ENCODE results near the gene ENOPH1.
"Not testable (repeated sequence)": the region's sequence is repeated elsewhere in the genome, so short reads cannot be mapped to it uniquely, and the experiment has no call there.

ENOPH1 gene

GRCh38 chr4:82415061-82415460 lies 15.3 kb upstream of the ENOPH1 start:
- not testable (repeated sequence) for H3K9me3 ChIP-seq (ENCODE audit: control insufficient read depth, insufficient read depth, low read length); H3K4me1 ChIP-seq (ENCODE audit: insufficient read depth, low read length); H3K9ac ChIP-seq (ENCODE audit: low read depth, low read length); H3K36me3 ChIP-seq (ENCODE audit: insufficient read depth, low read length)

DNA sequence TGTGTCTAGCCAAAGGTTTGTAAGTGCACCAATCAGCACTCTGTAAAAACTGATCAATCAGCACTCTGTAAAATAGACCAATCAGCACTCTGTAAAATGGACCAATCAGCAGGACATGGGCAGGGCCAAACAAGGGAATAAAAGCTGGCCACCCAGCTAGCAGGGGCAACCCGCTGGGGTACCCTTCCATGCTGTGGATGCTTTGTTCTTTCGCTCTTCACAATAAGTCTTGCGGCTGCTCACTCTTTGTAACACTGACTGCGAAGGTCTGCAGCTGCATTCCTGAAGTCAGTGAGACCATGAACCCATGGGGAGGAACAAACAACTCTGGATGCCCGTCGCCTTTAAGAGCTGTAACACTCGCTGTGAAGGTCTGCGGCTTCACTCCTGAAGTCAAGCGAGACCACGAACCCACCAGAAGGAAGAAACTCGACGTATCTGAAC lies 14.4 kb upstream of the ENOPH1 start:
- no peaks in the 10 kb centered on the region for H3K4me1 ChIP-seq (ENCODE audit: insufficient read depth, low read length)
- no peaks in the 10 kb centered on the region for H3K36me3 ChIP-seq (ENCODE audit: insufficient read depth, low read length)

GRCh38 chr4:82419451-82419850 lies 10.9 kb upstream of the ENOPH1 start:
- H3K9me3 ChIP-seq (ENCODE audit: control insufficient read depth, insufficient read depth, low read length): no peaks in the 10 kb centered on the region
- H3K36me3 ChIP-seq (ENCODE audit: insufficient read depth, low read length): no peaks in the 10 kb centered on the region
- no peaks in the 10 kb centered on the region for H3K4me1 ChIP-seq (ENCODE audit: insufficient read depth, low read length)
- H3K9ac ChIP-seq (ENCODE audit: low read depth, low read length): no peak overlapping the region

More for the DNA sequence above, 14.4 kb upstream of the ENOPH1 start:
- Histone ChIP-seq H3K9ac (ENCODE audit: low read depth, low read length) (no peak overlapping the region), H3K9me3 (ENCODE audit: control insufficient read depth, insufficient read depth, low read length) (no peaks in the 10 kb centered on the region)

DNA sequence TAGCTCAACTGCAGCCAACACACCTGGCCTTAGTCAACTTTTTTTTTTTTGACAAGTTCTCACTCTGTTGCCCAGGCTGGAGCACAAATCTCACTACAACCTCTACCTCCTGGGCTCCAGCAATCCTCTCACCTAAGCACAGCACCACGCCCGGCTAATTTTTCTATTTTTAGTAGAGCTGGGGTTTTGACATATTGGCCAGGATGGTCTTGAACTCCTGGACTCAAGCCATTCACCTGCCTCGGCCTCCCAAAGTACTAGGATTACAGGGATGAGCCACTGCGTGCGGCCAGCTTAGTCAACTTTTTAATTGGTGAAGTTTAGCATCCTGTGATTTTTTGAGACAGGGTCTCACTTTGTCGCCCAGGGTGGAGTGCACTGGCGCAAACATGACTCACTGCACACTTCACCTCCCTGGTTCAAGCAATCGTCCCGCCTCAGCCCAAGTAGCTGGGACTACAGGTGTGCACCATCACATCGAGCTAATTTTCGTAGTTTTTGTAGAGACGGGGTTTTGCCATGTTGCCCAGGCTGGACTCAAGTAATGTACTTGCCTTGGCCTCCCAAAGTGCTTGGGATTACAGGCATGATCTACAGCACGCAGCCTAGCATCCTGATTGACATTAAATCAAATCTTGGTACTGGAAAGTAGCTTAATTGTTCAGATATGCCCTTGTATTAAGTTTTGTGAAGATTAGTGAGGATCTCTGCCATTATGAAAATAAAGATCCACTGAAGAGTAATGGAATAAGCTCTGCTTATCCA lies 8.4 kb upstream of the ENOPH1 start:
- H3K9ac ChIP-seq (ENCODE audit: low read depth, low read length): no peak overlapping the region

DNA sequence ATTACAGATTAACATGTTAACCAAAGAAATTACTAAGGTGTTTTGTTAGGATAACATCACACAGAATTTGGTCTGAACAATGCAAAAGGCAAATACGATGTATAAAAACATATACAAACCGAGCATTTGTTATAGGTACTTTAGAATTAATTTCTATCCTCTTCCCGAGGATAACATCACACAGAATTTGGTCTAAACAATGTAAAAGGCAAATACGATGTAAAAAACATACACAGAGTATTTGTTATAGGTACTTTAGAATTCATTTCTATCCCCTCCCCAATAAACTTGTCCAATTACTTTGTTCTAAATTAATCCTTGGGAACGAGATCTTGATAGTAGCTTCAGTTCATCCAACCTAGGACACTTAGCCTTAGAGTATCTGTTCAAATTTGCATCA lies 7.8 kb upstream of the ENOPH1 start:
- peaks cover 15% of the 10 kb centered on the region for H3K36me3 ChIP-seq (ENCODE audit: insufficient read depth, low read length)
- peaks cover 9% of the 10 kb centered on the region; the same call in 1 of the 2 replicates for H3K4me1 ChIP-seq (ENCODE audit: insufficient read depth, low read length)
- H3K9ac ChIP-seq (ENCODE audit: low read depth, low read length): no peak overlapping the region

More for the DNA sequence above, 8.4 kb upstream of the ENOPH1 start:
- Histone ChIP-seq H3K4me1 (ENCODE audit: insufficient read depth, low read length) (peaks cover 7% of the 10 kb centered on the region; the same call in 1 of the 2 replicates), H3K9me3 (ENCODE audit: control insufficient read depth, insufficient read depth, low read length) (no peaks in the 10 kb centered on the region), H3K36me3 (ENCODE audit: insufficient read depth, low read length) (peaks cover 11% of the 10 kb centered on the region)

DNA sequence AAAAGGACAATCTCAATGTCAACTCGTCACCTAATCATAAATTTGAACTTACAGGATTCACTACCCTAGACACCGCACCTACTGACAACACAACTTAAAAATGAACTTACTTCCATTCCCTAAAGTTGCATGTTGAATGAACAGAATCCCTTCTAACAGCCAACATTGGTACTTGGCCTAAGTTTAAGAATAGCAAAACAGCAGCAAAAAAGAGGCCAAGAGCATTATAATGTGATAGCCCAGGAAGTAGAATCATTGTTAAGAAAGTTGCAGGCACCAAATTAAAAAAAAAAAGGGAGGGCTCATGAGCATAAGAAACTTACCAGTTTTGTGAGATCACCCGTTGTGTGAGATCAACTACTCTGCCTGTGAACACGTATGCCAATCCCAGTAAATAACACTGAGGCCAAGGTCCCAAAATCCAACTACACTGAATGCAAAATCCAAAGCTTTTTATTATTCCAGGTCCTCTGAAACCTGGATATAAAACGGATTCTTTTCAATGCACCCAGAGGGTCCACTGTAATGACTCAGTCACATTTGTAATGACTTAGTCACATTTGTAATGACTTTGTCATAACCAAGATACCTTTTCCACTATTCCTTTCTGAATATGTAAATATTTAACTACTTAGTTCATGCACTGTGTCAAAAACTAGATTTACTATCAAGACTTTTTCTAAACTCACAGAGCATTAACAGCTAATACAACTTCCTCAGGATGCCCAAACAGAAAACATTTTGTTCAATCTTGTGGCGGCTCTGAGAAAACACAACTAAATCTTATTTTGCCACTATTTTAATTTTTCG lies 6.9 kb upstream of the ENOPH1 start:
- peaks cover 22% of the 10 kb centered on the region for H3K36me3 ChIP-seq (ENCODE audit: insufficient read depth, low read length)
- peaks cover 9% of the 10 kb centered on the region; the same call in 1 of the 2 replicates for H3K4me1 ChIP-seq (ENCODE audit: insufficient read depth, low read length)
- no peak overlapping the region for H3K9ac ChIP-seq (ENCODE audit: low read depth, low read length)
- H3K9me3 ChIP-seq (ENCODE audit: control insufficient read depth, insufficient read depth, low read length): no peaks in the 10 kb centered on the region

More for the DNA sequence above, 7.8 kb upstream of the ENOPH1 start:
- H3K9me3 ChIP-seq (ENCODE audit: control insufficient read depth, insufficient read depth, low read length): no peaks in the 10 kb centered on the region

DNA sequence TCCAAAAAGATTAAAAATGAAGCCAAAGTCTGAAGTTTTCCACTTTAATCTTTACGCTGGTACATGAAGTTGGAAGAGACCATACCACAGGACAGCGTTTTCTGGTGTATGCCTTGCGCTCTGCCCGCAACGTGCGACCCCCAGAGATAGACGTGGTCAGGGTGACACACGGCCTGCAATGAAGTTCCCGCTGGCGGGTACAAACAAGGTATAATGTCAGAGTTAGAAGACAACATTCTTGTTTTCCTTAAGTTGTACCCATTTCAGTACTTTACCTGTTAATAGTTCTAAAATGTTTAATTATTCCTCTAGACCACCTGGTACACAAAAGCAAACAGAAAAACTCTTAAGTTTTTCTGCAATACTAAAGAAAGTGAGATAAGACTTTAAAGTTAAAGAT lies 4.9 kb upstream of the ENOPH1 start:
- Histone ChIP-seq H3K9me3 (ENCODE audit: control insufficient read depth, insufficient read depth, low read length) (no peaks in the 10 kb centered on the region), H3K9ac (ENCODE audit: low read depth, low read length) (no peak overlapping the region), H3K36me3 (ENCODE audit: insufficient read depth, low read length) (peaks cover 22% of the 10 kb centered on the region), H3K4me1 (ENCODE audit: insufficient read depth, low read length) (peaks cover 9% of the 10 kb centered on the region; the same call in 1 of the 2 replicates)

DNA sequence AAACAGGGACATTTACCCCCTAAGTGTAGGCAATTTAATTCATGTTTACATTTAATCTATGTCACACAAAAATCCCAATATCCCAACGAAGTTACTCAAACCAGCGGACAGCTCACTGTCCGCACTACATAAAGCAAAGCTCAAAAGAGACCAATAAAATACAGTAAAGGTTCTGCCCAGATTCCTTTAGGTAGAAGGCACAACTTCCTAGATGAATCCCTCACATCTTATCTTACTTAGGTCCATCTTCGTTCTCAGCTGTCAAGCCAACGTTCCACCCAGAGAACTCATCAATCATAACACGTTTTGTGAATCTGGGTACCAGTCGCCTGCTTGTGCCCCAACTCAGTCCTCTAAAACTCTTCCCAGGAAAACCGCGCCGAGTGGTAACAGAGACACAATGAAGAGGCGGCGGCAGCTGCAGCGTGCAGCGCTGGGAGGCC lies 1.8 kb upstream of the ENOPH1 start:
- peak overlapping the region; percentile 96 for H3K9ac ChIP-seq (ENCODE audit: low read depth, low read length)
- H3K36me3 ChIP-seq (ENCODE audit: insufficient read depth, low read length): peaks cover 22% of the 10 kb centered on the region
- H3K9me3 ChIP-seq (ENCODE audit: control insufficient read depth, insufficient read depth, low read length): no peaks in the 10 kb centered on the region
- peaks cover 17% of the 10 kb centered on the region for H3K4me1 ChIP-seq (ENCODE audit: insufficient read depth, low read length)

GRCh38 chr4:82428969-82429727 lies 1.2 kb upstream of the ENOPH1 start:
- Histone ChIP-seq H3K4me1 (ENCODE audit: insufficient read depth, low read length) (peaks cover 17% of the 10 kb centered on the region), H3K9me3 (ENCODE audit: control insufficient read depth, insufficient read depth, low read length) (no peaks in the 10 kb centered on the region), H3K9ac (ENCODE audit: low read depth, low read length) (peak overlapping the region; percentile 96), H3K36me3 (ENCODE audit: insufficient read depth, low read length) (peaks cover 22% of the 10 kb centered on the region)

DNA sequence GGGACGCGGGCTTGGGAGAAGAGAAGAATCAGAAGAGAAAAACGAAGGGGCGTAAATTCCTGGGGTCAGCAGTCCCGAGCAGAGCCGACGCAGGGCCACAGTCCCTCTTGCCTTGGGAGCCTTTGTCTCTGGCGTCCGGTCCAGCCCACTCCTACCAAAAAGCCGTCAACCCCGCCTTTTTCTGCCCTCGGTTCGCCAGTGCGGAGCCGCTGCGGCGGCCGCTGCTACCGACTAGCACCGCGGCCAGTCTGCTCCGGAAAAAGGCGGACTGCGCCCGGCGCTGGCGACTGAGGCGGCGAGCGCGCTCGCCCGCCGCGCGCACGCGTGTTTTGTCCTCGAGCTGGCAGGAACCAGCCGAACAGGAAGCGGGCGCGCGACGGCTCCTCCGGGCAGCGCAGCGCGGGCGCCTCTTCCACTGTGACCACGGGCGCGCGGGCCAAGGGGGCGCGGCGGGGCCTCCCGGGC lies 630 bp upstream of the ENOPH1 start:
- H3K9ac ChIP-seq (ENCODE audit: low read depth, low read length): peak overlapping the region; percentile 96
- H3K9me3 ChIP-seq (ENCODE audit: control insufficient read depth, insufficient read depth, low read length): no peaks in the 10 kb centered on the region
- H3K4me1 ChIP-seq (ENCODE audit: insufficient read depth, low read length): peaks cover 17% of the 10 kb centered on the region
- H3K36me3 ChIP-seq (ENCODE audit: insufficient read depth, low read length): peaks cover 22% of the 10 kb centered on the region

DNA sequence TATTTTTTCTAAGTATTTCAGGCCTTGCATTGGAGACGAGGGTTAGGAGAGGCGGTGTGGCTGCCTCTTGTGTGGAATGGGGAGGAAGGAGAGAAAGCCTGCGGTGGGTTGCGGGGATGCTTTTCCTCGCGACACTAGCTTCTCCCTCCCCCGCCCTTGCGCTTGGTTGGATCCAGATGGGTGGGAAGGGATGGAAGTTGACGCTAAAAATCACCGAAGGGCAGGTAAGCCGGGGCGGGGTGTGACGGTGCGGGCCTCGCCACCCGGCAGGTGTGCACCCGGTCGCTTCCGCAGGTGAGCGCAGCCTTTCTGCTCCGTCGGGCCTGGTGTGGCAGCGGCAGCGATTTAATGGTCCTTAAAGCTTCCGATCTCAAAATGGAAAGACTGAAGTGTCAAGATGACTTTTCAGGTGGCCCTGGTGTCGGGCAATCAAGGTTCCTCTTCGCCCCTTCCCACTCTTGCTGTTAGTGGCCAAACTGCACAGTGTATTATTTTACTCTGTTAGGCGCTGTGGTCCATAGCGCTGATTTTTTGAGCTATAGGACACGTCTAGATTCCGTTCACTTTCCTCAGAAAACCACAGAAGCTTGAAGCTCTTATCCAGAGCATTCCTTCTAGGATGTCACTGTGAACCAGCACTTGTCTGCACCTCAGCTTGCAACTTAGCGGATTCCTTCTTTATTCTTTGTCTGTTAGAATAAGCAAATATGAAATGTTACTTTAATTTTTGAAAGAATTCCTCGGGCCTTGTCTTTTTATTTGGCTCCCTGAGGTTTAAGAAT lies 765 bp downstream of the ENOPH1 start:
- Histone ChIP-seq H3K4me1 (ENCODE audit: insufficient read depth, low read length) (peaks cover 17% of the 10 kb centered on the region), H3K36me3 (ENCODE audit: insufficient read depth, low read length) (peaks cover 19% of the 10 kb centered on the region), H3K9ac (ENCODE audit: low read depth, low read length) (peak overlapping the region; percentile 96), H3K9me3 (ENCODE audit: control insufficient read depth, insufficient read depth, low read length) (no peaks in the 10 kb centered on the region)

- peak overlapping the region; percentile 96 for H3K9ac ChIP-seq (ENCODE audit: low read depth, low read length)
These were observed 1.4 kb downstream of the ENOPH1 start for GRCh38 chr4:82431831-82432230.

DNA sequence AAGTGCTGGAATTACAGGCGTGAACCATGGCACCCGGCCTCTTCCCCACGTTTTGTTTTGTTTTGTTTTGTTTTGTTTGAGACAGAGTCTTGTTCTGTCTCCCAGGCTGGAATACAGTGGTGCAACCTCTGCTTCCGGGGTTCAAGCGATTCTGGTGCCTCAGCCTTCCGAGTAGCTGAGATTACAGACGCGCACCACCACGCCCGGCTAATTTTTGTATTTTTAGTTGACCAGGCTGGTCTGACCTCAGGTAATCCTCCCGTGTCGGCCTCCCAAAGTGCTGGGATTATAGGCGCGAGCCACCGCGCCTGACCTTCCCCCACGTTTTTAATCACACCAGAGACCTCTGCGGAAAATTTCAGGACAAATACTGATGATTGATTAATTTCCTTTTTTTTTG lies 2.2 kb downstream of the ENOPH1 start:
- H3K4me1 ChIP-seq (ENCODE audit: insufficient read depth, low read length): peaks cover 14% of the 10 kb centered on the region
- H3K36me3 ChIP-seq (ENCODE audit: insufficient read depth, low read length): peaks cover 7% of the 10 kb centered on the region
- H3K9ac ChIP-seq (ENCODE audit: low read depth, low read length): no peak overlapping the region
- no peaks in the 10 kb centered on the region for H3K9me3 ChIP-seq (ENCODE audit: control insufficient read depth, insufficient read depth, low read length)

More at GRCh38 chr4:82431831-82432230, 1.4 kb downstream of the ENOPH1 start:
- peaks cover 11% of the 10 kb centered on the region for H3K4me1 ChIP-seq (ENCODE audit: insufficient read depth, low read length)
- peaks cover 12% of the 10 kb centered on the region for H3K36me3 ChIP-seq (ENCODE audit: insufficient read depth, low read length)
- H3K9me3 ChIP-seq (ENCODE audit: control insufficient read depth, insufficient read depth, low read length): no peaks in the 10 kb centered on the region

All from ES-I3 (cell line).